Stimulated activated naive CD8-positive, alpha-beta T cell treated with anti-CD3 and anti-CD28 coated beads, Interleukin-15, Interleukin-2, amounts not matched to agents 100 ng/mL and 50 ng/mL, for 24 hours (primary cell): ENCODE measurements around the gene GLIS1.

Experiments used
- H3K27ac Mint-ChIP-seq: one replicate; pipeline ENCODE4 v1.8.0; 2021; ENCODE audit warnings: mild to moderate bottlenecking, mixed read lengths
- H3K27me3 Mint-ChIP-seq: one replicate; pipeline ENCODE4 v1.8.0; 2021; ENCODE audit warnings: mixed read lengths
- H3K36me3 Mint-ChIP-seq: one replicate; pipeline ENCODE4 v1.8.0; 2021; ENCODE audit warnings: low read depth, mixed read lengths
- H3K4me1 Mint-ChIP-seq: one replicate; pipeline ENCODE4 v1.8.0; 2021; ENCODE audit warnings: low read depth, mixed read lengths
- H3K4me3 Mint-ChIP-seq: one replicate; pipeline ENCODE4 v1.8.0; 2021; ENCODE audit warnings: mild to moderate bottlenecking, mixed read lengths
- H3K9me3 Mint-ChIP-seq: one replicate; pipeline ENCODE4 v1.8.0; 2021; ENCODE audit warnings: mixed read lengths

The GLIS1 gene

DNA sequence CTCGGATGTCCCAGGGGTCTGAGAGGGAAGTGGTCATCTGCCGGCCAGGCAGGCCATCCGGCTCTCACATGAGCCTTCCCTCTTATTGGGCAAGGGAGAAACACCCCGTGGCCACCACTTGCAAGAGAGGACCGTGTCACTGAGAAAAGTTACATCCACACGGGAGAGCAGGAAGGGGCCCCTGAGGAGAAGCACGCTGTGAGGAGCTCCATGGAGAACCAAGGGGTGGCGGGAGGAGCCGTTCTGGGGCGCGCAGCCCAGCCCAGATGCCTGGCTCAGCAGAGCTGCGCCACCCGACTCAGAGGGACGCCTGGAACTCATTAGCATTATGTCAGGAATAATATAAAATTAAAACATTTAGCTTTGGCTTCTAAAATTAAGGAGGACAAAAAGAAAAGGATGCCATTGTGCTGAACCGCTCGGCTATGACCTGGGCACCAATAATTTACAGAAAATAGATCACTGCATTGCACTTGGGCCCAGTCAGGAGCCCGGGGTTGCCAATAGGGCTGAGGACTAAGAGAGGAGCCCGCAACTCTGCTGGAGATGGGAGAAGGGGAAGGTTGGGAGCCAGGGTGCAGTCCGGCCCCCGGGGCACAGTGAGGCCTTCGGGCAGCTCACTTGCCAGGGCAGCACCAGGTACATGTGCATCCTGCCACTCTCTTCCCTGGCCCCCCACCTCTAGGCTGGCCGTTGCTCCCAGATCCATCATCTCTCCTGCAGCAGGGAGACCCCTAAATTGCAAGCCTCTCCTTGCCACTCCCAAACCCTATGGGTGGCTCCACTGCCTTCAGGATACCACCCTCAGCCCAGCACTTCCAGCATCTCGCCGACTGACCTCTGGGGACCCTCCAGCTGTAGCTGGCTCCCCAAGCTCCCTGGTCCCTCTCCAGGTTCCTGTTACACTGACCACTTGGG, 194.9 kb downstream of the GLIS1 start:
- Mint-ChIP-seq H3K36me3 (no peaks in the 10 kb centered on the region), H3K27me3 (no peaks in the 10 kb centered on the region), H3K4me3 (no peak overlapping the region), H3K4me1 (no peaks in the 10 kb centered on the region), H3K27ac (no peak overlapping the region), H3K9me3 (no peaks in the 10 kb centered on the region)

DNA sequence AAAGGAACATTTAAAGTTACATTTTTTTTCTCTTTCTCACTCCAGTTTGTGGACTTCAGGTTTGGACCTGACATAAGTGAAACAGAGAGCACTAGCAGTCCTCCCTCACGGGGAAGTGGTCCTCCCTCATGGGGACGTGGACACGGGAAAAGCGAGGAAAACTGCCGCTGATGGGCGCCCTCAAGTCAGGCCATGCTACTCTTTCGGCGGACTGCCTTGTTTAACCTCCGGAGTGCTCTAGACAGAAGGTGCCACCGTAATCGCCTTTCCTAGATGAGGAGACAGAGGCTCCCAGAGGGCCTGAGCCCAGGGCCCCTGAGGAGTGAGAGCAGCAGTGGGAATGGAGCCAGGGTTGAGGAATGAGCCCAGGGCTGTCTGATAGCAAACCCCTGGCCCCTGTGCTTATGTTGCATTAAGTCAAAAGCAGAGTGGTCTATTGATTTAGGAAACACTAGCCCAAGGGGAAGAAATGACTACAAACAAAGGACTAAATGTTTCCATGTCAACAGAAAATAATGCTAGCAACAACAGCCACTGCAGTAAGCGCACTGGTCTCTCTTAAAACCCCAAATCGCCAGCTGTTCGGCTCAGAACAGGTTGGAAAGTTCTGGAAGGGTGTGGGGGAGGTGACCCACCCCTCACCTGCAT, 195.7 kb downstream of the GLIS1 start:
- Mint-ChIP-seq H3K4me3 (no peak overlapping the region), H3K36me3 (no peaks in the 10 kb centered on the region), H3K27me3 (no peaks in the 10 kb centered on the region), H3K9me3 (no peaks in the 10 kb centered on the region), H3K4me1 (no peaks in the 10 kb centered on the region), H3K27ac (no peak overlapping the region)

DNA sequence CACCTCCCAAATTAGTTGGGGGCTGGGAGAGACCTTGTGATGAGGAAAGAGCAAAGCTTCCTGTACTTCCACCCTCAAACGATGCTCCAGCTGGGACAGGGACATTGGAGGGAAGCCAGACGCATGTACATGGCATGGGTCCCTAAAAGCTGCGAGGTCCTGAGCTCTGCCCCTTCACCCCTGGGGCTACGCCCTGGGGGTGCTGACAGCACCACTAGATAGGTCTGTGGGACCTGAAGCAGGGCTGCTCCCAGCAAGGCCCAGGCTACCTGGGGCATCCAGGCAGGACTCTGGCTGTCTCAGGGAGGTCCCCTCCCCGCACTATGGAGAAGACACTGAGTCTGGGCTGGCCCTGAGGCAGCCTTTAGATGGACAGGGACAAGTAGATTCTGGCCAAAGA, 196.4 kb downstream of the GLIS1 start:
- H3K27ac Mint-ChIP-seq = no peak overlapping the region
- no peaks in the 10 kb centered on the region for H3K4me1 Mint-ChIP-seq

DNA sequence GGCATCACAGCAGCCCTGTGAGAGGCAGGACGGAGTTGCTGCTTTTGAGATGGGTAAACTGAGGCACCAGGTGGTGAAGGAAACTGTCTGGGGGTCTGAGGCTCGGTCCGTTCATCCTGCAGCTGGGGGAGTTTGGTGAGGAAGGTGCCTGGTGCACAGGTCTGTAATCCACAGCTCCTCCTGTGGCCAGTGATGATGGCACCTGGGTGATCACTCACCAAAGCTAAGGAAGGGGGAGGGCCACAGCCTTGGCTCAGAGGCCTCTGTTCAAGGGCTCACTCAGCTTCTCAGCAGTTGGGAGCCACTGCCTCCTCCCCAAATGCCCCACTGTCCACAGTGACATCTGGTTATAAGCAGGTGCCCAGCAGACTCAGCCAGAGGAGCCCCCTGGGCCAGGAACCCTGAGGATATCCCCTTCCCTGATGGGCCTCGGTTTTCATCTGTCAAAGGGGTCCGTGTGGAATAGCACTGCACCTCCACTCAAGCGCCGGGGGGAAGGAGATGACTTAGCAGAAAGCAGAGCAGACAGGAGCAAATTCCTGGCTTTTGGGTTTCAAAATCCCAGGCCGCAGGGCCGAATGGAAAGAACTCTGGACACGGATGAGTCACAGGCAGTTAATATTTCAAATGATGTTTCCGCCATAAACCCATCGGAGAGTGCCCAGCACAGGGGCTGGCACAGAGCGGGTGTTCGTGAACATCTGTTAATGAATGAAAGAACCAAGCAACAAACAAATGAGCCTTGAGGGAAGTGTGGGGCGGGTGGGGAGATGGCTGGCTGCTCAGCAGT, 197.0 kb downstream of the GLIS1 start:
- no peaks in the 10 kb centered on the region for H3K27me3 Mint-ChIP-seq
- H3K36me3 Mint-ChIP-seq = no peaks in the 10 kb centered on the region
- H3K4me3 Mint-ChIP-seq = no peak overlapping the region
- H3K27ac Mint-ChIP-seq = no peak overlapping the region
- no peaks in the 10 kb centered on the region for H3K9me3 Mint-ChIP-seq
- no peaks in the 10 kb centered on the region for H3K4me1 Mint-ChIP-seq

More for the DNA sequence above, 196.4 kb downstream of the GLIS1 start:
- no peaks in the 10 kb centered on the region for H3K36me3 Mint-ChIP-seq
- no peak overlapping the region for H3K4me3 Mint-ChIP-seq
- H3K9me3 Mint-ChIP-seq = no peaks in the 10 kb centered on the region
- H3K27me3 Mint-ChIP-seq = no peaks in the 10 kb centered on the region

DNA sequence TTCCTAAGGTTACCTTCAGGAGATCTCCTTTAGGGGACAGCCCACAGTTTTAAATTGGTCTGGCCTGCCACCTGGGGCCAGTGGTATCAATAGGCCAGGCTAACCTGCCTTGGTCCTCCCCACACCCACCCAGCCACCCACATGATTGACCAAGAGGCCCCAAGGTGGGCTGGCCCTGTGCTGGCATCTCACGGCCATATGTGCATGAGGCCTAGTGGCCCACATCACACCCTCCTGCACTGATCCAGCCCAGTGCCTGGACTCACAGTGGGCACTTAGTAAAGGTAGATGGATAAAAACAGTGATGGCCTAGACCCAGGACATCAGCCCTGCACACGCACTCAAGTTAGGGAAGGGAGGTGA, 197.7 kb downstream of the GLIS1 start:
- H3K27me3 Mint-ChIP-seq = no peaks in the 10 kb centered on the region
- H3K9me3 Mint-ChIP-seq = no peaks in the 10 kb centered on the region
- no peaks in the 10 kb centered on the region for H3K4me1 Mint-ChIP-seq
- no peaks in the 10 kb centered on the region for H3K36me3 Mint-ChIP-seq
- H3K27ac Mint-ChIP-seq = no peak overlapping the region
- no peak overlapping the region for H3K4me3 Mint-ChIP-seq

DNA sequence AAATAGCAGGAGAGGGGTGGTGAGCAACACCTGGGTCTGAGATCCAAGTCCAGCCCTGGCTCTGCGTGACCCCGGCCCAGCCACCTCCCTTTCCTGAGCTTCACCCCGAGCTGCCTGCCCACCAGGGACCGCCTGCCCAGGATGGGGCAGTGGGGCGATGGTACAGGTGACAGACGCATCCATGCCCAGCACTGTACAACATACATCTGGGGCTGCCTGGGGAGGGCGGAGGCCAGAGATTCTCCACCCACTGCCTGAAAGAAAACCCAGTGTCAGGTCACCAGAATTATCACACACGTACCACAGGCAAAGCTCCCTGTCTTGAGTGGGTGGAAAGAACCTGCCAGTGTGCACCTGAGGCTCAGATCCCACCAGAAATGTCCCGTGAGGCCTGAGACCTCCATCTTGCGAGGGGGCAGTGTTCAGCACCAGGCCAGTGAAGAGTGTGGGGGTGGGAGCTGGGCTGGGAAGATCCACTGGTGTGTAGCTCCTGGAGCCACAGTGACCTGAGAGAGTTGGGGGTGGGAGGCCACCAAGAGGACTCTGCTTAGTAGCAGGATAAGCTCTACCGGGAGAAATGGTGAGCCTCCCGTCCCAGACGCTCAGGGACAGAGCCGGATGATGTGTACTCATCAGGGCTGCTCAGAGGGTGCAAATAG, 198.2 kb downstream of the GLIS1 start:
- no peaks in the 10 kb centered on the region for H3K36me3 Mint-ChIP-seq
- no peaks in the 10 kb centered on the region for H3K4me1 Mint-ChIP-seq
- no peak overlapping the region for H3K27ac Mint-ChIP-seq
- no peak overlapping the region for H3K4me3 Mint-ChIP-seq
- H3K27me3 Mint-ChIP-seq = no peaks in the 10 kb centered on the region
- no peaks in the 10 kb centered on the region for H3K9me3 Mint-ChIP-seq

DNA sequence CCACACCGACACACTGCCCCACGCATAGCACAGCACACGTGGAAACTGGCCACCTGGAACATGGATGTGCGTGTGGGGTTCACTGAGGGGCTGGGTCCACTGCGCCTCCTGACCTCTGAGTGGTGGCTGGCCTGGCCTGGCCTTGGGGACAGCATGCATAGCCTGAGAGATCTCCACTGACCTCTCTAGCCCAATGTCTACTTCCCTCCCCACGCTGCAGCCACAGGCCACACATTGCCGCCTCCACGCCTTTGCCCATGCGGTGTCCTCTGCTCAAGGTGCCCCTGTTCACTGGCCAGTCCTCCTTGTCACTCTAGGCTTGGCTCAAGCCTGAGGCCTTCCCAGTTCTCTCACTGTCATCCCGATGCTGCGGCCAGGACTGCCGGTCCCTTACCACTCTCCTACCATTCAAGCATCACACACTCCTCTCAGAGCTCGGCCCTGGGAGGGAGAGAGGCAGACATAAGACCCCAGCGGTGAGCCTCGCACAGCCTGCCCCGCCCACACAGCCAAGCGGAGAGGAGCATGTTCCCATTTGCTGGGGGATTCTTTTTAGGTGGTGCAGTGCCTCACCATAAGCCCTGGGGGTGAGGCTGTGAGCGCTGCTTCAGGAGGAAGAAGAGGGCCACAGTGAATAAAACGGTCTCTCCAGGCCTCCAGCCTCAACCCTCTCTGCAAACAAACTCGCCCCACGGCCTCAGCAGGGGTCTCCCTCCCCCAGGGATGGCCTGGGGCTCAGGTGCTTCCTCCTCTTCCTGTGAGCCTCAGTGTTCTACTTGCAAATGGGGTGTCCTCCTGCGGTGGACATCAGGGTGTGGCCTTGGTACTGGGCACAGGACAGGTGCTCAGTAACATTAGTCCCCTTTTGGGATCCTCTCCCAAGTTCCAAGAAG, 199.0 kb downstream of the GLIS1 start:
- Mint-ChIP-seq H3K27ac (no peak overlapping the region), H3K4me1 (no peaks in the 10 kb centered on the region), H3K36me3 (no peaks in the 10 kb centered on the region), H3K9me3 (no peaks in the 10 kb centered on the region), H3K27me3 (no peaks in the 10 kb centered on the region), H3K4me3 (no peak overlapping the region)

DNA sequence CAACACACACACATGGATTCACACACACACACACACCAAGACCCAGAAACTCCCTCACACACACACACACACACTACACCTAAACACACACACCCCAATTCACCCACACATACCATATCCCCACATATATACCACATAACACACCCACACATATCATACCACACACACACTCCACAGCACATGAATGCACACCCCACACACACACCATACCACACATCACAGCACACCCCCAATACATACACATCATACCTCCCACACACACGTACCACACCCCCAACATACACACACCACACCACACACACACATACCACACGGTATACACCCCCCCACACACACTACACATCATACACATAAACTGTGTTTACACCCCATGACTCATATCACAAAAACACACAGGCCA, 199.7 kb downstream of the GLIS1 start:
- H3K36me3 Mint-ChIP-seq = no peaks in the 10 kb centered on the region
- H3K4me1 Mint-ChIP-seq = no peaks in the 10 kb centered on the region
- H3K9me3 Mint-ChIP-seq = no peaks in the 10 kb centered on the region
- H3K4me3 Mint-ChIP-seq = no peak overlapping the region
- H3K27me3 Mint-ChIP-seq = no peaks in the 10 kb centered on the region
- H3K27ac Mint-ChIP-seq = no peak overlapping the region

DNA sequence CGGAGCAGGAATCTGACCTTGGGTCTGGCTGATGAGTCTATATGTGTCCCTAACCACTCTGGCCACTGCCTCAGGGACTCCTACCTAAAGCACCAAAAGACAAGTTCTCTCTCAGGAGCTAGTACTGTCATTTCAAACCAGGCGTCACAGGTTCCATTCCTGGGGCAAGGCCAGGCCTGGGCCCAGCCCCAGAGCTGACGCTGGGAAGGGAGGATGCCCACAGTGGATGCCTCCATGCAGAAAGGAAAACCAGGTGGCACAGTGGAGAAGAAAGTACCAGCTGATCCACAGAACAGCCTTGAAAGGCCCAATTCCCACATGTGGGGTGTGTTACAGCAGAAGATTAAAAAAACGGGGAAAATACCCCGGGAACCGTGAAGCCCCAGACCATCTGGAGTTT, 202.4 kb downstream of the GLIS1 start:
- no peaks in the 10 kb centered on the region for H3K9me3 Mint-ChIP-seq
- H3K27me3 Mint-ChIP-seq = no peaks in the 10 kb centered on the region
- no peaks in the 10 kb centered on the region for H3K4me1 Mint-ChIP-seq
- no peak overlapping the region for H3K27ac Mint-ChIP-seq
- no peak overlapping the region for H3K4me3 Mint-ChIP-seq
- H3K36me3 Mint-ChIP-seq = no peaks in the 10 kb centered on the region

DNA sequence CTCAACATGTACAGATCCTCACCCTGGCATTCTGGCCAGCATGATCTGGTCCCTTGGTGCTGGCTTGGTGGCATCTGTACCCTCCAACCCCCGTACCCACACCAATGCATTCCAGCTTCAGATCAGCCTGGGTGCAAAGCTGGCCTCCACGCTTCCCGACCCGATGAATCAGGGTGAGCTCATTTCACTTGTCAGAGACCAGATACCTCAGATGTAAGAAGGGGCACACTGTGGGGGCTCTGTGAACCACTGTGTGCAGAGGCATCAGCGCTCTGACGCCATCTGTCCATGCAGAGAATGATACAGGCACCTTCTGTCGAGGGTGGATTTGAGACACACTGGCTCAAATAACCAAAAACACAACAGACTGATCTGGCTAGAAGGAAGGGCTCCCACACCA, 203.1 kb downstream of the GLIS1 start:
- Mint-ChIP-seq H3K27me3 (no peaks in the 10 kb centered on the region), H3K4me3 (no peak overlapping the region), H3K27ac (no peak overlapping the region), H3K4me1 (no peaks in the 10 kb centered on the region), H3K9me3 (no peaks in the 10 kb centered on the region), H3K36me3 (no peaks in the 10 kb centered on the region)

DNA sequence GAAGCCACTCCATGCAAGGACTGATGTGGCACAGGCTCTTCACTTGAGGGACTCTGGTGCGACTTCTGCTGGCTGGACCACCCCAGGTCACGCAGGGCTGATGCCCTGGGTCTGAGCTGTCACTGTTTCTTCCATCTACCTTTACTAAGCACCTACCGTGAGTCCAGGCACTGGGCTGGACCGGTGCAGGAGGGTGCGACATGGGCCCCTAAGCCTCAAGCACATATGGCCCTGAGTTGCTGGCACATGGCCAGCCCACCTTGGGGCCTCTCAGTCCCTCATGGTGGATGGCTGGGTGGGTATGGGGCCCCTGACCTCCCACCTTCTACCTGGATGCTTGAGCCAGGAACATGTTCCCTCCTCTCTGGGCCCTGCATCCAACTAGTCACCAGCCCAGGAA, 203.7 kb downstream of the GLIS1 start:
- H3K9me3 Mint-ChIP-seq = no peaks in the 10 kb centered on the region
- no peaks in the 10 kb centered on the region for H3K27me3 Mint-ChIP-seq
- H3K4me3 Mint-ChIP-seq = no peak overlapping the region
- H3K27ac Mint-ChIP-seq = no peak overlapping the region
- H3K4me1 Mint-ChIP-seq = no peaks in the 10 kb centered on the region
- H3K36me3 Mint-ChIP-seq = no peaks in the 10 kb centered on the region

DNA sequence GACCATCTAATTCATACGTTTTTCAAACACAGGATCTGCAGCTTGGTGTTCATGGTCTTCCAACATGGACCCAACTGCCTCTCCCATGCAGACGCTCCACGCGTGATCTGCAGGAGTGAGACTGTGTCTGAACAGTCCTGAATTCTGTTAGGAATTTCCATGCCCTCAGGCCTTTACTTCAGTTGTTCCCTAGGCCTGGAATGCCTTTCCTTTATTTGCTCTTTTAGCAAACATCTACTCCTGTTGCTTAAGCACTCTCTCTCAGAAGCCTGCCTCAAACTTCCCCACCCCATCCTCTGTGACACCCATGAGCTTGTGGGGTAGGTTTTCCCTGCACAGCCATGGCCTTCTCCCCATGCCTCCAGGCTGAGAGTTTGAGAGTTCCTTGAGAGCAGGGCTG, 206.1 kb downstream of the GLIS1 start:
- Mint-ChIP-seq H3K4me3 (no peak overlapping the region), H3K36me3 (no peaks in the 10 kb centered on the region), H3K27me3 (no peaks in the 10 kb centered on the region), H3K4me1 (no peaks in the 10 kb centered on the region), H3K27ac (no peak overlapping the region), H3K9me3 (no peaks in the 10 kb centered on the region)

DNA sequence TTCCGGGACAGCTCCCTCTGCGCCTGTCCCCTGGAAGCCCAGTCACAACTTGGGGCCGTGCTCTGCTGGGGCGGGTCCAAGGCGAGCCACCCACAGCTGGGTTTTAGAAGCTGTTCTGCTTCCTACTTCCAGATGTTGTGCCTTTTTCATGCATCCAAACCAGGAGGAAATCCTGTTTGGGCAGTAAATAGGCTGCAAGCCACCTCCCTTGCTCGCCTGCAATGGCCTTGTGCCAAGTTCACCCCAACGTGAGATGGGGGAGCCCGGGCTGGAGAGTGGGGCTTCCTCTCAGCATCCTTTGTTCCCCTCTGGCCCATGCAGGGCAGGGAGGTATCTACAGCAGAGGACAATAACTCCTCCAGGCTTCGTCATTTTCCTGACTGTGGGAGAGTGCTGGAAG, 206.6 kb downstream of the GLIS1 start:
- H3K9me3 Mint-ChIP-seq = no peaks in the 10 kb centered on the region
- no peaks in the 10 kb centered on the region for H3K4me1 Mint-ChIP-seq
- H3K27ac Mint-ChIP-seq = no peak overlapping the region
- H3K36me3 Mint-ChIP-seq = no peaks in the 10 kb centered on the region
- H3K4me3 Mint-ChIP-seq = no peak overlapping the region
- no peaks in the 10 kb centered on the region for H3K27me3 Mint-ChIP-seq

DNA sequence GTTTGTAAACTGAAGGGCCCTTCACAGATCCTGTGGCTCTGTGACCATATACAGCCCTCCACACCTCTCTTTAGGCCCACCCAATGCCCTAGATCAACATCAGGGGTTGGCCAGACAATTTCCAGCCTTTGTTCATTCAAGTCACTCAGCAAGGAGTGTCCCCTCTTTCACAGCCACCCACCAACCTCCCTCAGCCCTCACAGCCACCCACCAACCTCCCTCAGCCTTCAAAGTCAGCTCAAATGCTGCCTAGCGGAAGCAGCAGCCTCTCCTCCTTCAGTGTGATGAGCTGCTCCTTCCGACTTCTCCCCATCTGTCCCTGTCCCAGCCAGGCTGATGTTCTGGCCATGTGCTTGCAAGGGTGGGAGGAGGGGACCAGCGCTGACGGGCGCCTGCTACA, 208.4 kb downstream of the GLIS1 start:
- Mint-ChIP-seq H3K4me3 (no peak overlapping the region), H3K27me3 (no peaks in the 10 kb centered on the region), H3K36me3 (no peaks in the 10 kb centered on the region)

More for the DNA sequence above, 208.4 kb downstream of the GLIS1 start:
- no peaks in the 10 kb centered on the region for H3K9me3 Mint-ChIP-seq
- no peak overlapping the region for H3K27ac Mint-ChIP-seq
- H3K4me1 Mint-ChIP-seq = no peaks in the 10 kb centered on the region
